ENCODE measurements around the gene OR11H6.

OR11H6 gene

DNA sequence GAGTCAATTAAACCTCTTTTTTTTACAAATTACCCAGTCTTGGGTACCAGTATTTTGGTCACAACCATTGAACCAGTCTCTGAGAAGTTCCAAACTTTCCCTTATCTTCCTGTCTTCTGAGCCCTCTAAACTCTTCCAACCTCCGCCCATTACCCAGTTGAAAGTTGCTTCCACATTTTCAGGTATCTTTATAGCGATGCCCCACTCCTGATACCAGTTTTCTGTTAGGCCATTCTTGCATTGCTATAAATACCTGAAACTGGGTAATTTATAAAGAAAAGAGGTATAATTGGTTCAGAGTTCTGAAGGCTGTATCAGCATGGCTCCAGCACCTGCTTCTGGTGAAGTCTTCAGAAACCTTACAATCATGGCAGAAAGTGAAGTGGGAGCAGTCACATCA lies 50.6 kb downstream of the OR11H6 start:
- Mint-ChIP-seq H3K4me3 (no peak overlapping the region), H3K4me1 (no peaks in the 10 kb centered on the region), H3K27ac (no peak overlapping the region), H3K27me3 (ENCODE audit: low read depth, poor library complexity) (peaks cover 5% of the 10 kb centered on the region), H3K36me3 (ENCODE audit: low read depth) (peaks cover 65% of the 10 kb centered on the region), H3K9me3 (peaks cover 77% of the 10 kb centered on the region)
- no peak for TF ChIP-seq CTCF (IDR thresholded peaks at IDR 0.05)
- no peak for DNase-seq

Data from nephron progenitor cell (in vitro differentiated cells).